ENCODE results near the gene GMIP.

Gene GMIP

DNA sequence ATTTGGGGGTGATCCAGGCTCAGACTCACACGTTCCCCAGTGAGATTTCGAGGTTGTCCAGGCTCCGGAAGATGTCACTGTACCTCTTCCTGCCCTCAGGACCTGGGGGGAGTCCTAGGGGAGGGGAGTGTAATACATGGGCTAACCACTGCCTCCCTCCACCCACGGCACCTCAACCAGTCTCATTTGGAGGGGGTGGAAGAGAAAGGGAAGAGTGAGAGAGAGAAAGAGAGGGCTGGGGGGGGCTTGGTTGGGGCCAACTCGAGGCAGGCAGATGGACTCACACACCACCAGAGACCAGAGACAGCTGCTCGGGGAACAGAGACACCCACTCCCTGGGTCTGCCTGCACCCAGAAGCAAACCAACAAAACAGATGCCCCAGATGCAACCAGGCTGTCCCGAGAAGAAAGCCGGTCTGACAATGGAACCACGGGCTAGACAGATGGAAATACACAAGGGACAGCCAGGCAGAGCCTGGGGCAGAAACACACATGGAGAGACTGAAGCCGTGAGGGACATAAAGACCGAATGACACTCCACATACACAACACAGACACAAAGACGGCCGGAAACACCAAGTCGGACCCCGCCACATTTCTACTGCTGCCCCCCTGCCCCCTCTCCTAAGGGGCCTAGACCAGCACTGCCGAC, 825 bp downstream of the GMIP start:
- H3K4me1 ChIP-seq (ENCODE audit: insufficient read depth, insufficient read length), result peaks cover 2% of the 10 kb centered on the region
- no peak for DNase-seq (ENCODE audit: low read depth, low spot score)
- peak overlapping the region; percentile 90 for H3K9ac ChIP-seq (ENCODE audit: insufficient read length, low read depth)
- no peaks in the 10 kb centered on the region for H3K9me3 ChIP-seq (ENCODE audit: insufficient read depth, low read length)
- peak overlapping the region; percentile 89 for H3K4me3 ChIP-seq (ENCODE audit: insufficient read length, low read depth)
- TF ChIP-seq SUZ12 (IDR thresholded peaks at IDR 0.05; ENCODE audit: extremely low read depth, insufficient read depth, insufficient read length), result no peak
- no peak for TF ChIP-seq YY1 (IDR thresholded peaks at IDR 0.05; ENCODE audit: insufficient read depth, insufficient read length)
- no peak for TF ChIP-seq ZNF274 (IDR thresholded peaks at IDR 0.05; ENCODE audit: low read depth, low read length)
- H3K27me3 ChIP-seq (ENCODE audit: insufficient read depth, insufficient read length), result peaks cover 3% of the 10 kb centered on the region
- H3K36me3 ChIP-seq (ENCODE audit: insufficient read depth, insufficient read length, low read length), result peaks cover 59% of the 10 kb centered on the region

DNA sequence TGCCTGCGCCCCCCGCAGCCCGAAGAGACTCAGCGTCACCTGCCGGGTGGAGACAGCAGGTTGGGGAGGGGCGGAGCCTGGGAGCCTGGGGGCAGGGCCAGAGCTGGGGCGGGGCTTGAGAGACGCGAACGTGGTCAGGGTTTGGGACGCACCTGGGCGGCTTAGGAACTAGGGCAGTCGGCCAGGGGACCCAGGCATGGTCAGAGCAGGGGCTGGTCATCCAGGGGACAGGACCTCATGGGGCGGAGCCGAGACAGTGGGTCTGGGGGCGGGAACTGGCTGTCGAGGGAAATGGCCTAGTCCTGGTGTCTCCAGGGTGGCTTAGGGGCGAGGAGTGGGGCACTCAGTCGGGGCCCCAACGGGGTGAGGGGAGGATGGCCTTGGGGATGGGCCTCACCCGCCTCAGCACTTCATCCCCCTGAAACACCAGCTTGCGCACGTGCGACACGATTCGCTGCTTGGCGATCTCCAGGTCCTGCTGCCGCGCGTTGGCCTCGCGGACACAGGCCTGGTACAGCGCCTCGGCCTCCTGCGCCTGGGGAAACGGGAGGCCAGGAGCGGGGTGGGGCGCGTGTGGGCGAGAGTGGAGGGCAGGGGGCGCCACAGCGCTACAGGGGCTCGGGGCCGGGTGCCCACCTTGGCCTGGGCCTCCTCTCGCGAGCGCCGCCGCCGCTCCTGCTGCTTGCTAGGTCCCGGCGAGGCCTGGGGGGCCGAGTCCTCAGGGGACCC, 5.8 kb downstream of the GMIP start:
- Histone ChIP-seq H3K4me3 (ENCODE audit: insufficient read length, low read depth) (no peak overlapping the region), H3K27me3 (ENCODE audit: insufficient read depth, insufficient read length) (peaks cover 3% of the 10 kb centered on the region), H3K36me3 (ENCODE audit: insufficient read depth, insufficient read length, low read length) (peaks cover 63% of the 10 kb centered on the region), H3K4me1 (ENCODE audit: insufficient read depth, insufficient read length) (peaks cover 4% of the 10 kb centered on the region), H3K9me3 (ENCODE audit: insufficient read depth, low read length) (no peaks in the 10 kb centered on the region), H3K9ac (ENCODE audit: insufficient read length, low read depth) (no peak overlapping the region)
- TF ChIP-seq SUZ12 (IDR thresholded peaks at IDR 0.05; ENCODE audit: extremely low read depth, insufficient read depth, insufficient read length), result no peak
- TF ChIP-seq ZNF274 (IDR thresholded peaks at IDR 0.05; ENCODE audit: low read depth, low read length), result no peak
- TF ChIP-seq YY1 (IDR thresholded peaks at IDR 0.05; ENCODE audit: insufficient read depth, insufficient read length), result no peak
- DNase-seq (ENCODE audit: low read depth, low spot score), result no peak

DNA sequence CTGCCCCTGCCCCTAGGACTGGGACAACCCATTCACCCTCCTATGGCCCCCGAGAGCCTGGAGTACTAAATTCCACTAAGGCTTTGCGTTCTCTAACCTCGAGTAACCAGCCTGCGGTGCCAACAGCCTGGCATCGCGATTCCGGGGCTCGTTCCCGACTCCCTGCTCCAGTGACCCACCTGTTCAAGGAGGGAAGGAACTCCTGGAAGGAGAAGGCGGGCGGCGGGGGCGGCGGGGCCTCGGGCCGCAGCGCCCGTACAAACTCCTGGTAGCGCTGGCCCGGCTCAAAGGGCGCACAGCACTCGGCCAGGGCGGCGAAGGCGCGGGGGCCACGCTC, 6.3 kb downstream of the GMIP start:
- no peaks in the 10 kb centered on the region for H3K9me3 ChIP-seq (ENCODE audit: insufficient read depth, low read length)
- no peaks in the 10 kb centered on the region for H3K27me3 ChIP-seq (ENCODE audit: insufficient read depth, insufficient read length)
- H3K4me3 ChIP-seq (ENCODE audit: insufficient read length, low read depth), result no peak overlapping the region
- DNase-seq (ENCODE audit: low read depth, low spot score), result no peak
- TF ChIP-seq YY1 (IDR thresholded peaks at IDR 0.05; ENCODE audit: insufficient read depth, insufficient read length), result no peak
- no peak for TF ChIP-seq SUZ12 (IDR thresholded peaks at IDR 0.05; ENCODE audit: extremely low read depth, insufficient read depth, insufficient read length)
- no peak for TF ChIP-seq ZNF274 (IDR thresholded peaks at IDR 0.05; ENCODE audit: low read depth, low read length)
- peaks cover 4% of the 10 kb centered on the region for H3K4me1 ChIP-seq (ENCODE audit: insufficient read depth, insufficient read length)
- H3K9ac ChIP-seq (ENCODE audit: insufficient read length, low read depth), result no peak overlapping the region
- peaks cover 68% of the 10 kb centered on the region for H3K36me3 ChIP-seq (ENCODE audit: insufficient read depth, insufficient read length, low read length)

DNA sequence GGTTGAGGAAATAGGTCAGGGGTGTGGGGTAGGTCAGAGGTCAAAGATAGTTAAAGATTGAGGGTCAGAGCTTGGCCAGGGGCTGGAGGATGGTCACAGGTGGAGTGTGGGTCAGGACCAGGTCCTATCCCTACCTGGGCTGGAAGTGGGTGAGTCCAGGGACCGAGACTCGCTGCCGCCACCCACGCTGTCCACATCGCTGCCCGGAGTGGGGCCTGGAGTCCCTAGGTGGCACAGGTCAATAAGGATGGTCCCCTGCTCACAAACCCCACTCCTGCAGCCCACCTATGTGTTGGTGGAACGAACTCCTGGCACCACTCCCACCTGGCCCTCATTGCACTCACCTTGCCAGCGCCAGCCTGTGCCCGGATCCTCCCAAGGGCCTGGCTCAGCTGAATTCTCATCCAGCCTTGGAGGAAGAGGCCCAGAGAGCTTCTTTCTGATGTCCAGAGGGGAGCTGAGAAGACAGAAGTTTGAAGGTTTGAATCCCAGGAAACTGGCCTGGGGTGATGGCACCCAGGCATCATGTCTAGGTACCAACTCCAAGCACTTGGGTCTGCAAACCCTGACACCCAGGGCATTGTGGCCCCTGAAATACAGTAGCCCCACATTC, 6.8 kb downstream of the GMIP start:
- Histone ChIP-seq H3K4me1 (ENCODE audit: insufficient read depth, insufficient read length) (peaks cover 4% of the 10 kb centered on the region), H3K4me3 (ENCODE audit: insufficient read length, low read depth) (no peak overlapping the region), H3K9me3 (ENCODE audit: insufficient read depth, low read length) (no peaks in the 10 kb centered on the region), H3K36me3 (ENCODE audit: insufficient read depth, insufficient read length, low read length) (peaks cover 66% of the 10 kb centered on the region), H3K27me3 (ENCODE audit: insufficient read depth, insufficient read length) (no peaks in the 10 kb centered on the region), H3K9ac (ENCODE audit: insufficient read length, low read depth) (no peak overlapping the region)
- no peak for TF ChIP-seq ZNF274 (IDR thresholded peaks at IDR 0.05; ENCODE audit: low read depth, low read length)
- no peak for TF ChIP-seq SUZ12 (IDR thresholded peaks at IDR 0.05; ENCODE audit: extremely low read depth, insufficient read depth, insufficient read length)
- TF ChIP-seq YY1 (IDR thresholded peaks at IDR 0.05; ENCODE audit: insufficient read depth, insufficient read length), result no peak
- no peak for DNase-seq (ENCODE audit: low read depth, low spot score)

DNA sequence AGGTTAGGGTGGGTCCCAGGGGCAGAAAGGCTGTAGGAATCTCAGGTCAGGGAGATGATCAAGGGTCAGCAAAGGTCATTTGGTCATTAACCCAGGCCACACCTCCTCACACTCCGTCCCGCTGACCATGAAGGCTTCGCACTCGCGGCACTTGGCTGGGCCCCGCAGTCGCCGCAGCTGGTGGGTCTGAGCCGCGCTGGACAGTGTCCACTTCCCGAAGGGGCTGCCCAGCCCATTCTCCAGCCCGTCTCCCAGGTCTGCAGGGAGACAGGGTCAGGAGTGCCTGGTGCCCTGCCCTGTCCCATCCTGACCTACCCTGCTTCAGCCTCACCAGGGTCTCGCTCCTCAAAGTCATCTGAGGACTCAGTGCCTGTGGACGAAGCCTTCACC, 8.1 kb downstream of the GMIP start:
- Histone ChIP-seq H3K9me3 (ENCODE audit: insufficient read depth, low read length) (no peaks in the 10 kb centered on the region), H3K4me3 (ENCODE audit: insufficient read length, low read depth) (no peak overlapping the region), H3K4me1 (ENCODE audit: insufficient read depth, insufficient read length) (peaks cover 4% of the 10 kb centered on the region), H3K27me3 (ENCODE audit: insufficient read depth, insufficient read length) (no peaks in the 10 kb centered on the region), H3K9ac (ENCODE audit: insufficient read length, low read depth) (no peak overlapping the region), H3K36me3 (ENCODE audit: insufficient read depth, insufficient read length, low read length) (peaks cover 69% of the 10 kb centered on the region)
- TF ChIP-seq YY1 (IDR thresholded peaks at IDR 0.05; ENCODE audit: insufficient read depth, insufficient read length), result no peak
- no peak for TF ChIP-seq ZNF274 (IDR thresholded peaks at IDR 0.05; ENCODE audit: low read depth, low read length)
- TF ChIP-seq SUZ12 (IDR thresholded peaks at IDR 0.05; ENCODE audit: extremely low read depth, insufficient read depth, insufficient read length), result no peak
- no peak for DNase-seq (ENCODE audit: low read depth, low spot score)

DNA sequence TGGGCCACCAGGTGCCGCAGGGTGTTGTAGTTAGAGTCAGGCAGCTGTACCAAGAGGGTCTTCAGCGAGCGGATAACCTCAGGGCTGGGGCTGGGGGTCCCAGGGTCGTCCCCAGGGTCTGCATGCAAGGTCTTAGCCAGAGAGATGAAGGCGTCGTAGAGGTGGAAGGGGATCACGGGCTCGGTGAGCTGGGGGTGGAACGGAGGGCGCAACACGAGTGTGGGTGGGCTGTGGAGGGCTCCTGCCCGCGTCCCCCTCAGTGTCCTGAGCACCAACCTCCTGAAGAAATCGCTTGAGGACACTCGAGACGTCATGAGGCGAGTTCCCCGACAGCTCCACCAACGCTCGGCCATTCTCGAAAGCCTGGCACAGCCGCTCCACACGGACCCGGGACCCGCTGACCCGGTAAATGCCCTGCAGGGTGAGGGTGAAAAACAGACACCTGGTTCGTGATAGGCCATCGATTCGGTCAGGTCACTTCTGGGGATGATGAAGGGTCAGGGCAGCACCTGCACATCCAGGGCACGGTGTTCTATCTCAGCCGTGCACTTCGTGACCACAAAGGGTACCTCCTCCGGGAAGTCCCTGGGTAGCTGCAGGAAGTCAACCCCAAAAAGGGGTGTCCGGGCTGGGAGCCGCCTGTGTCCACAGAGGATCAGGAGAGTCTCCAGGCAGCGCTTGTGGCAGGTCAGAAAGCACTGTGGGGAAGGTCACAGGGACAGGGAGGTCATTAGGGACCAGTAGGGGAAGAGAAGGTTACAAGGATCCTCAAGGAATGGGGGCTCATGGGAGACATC, 8.7 kb downstream of the GMIP start:
- Histone ChIP-seq H3K9ac (ENCODE audit: insufficient read length, low read depth) (no peak overlapping the region), H3K36me3 (ENCODE audit: insufficient read depth, insufficient read length, low read length) (peaks cover 68% of the 10 kb centered on the region), H3K27me3 (ENCODE audit: insufficient read depth, insufficient read length) (no peaks in the 10 kb centered on the region)

More for the DNA sequence above, 8.7 kb downstream of the GMIP start:
- H3K4me3 ChIP-seq (ENCODE audit: insufficient read length, low read depth), result no peak overlapping the region
- DNase-seq (ENCODE audit: low read depth, low spot score), result no peak
- no peaks in the 10 kb centered on the region for H3K9me3 ChIP-seq (ENCODE audit: insufficient read depth, low read length)
- TF ChIP-seq ZNF274 (IDR thresholded peaks at IDR 0.05; ENCODE audit: low read depth, low read length), result no peak
- TF ChIP-seq YY1 (IDR thresholded peaks at IDR 0.05; ENCODE audit: insufficient read depth, insufficient read length), result no peak
- TF ChIP-seq SUZ12 (IDR thresholded peaks at IDR 0.05; ENCODE audit: extremely low read depth, insufficient read depth, insufficient read length), result no peak
- peaks cover 4% of the 10 kb centered on the region for H3K4me1 ChIP-seq (ENCODE audit: insufficient read depth, insufficient read length)

All from NT2/D1 (cell line).